Lower leg skin (tissue), 4 donors: Measurements from ENCODE around the gene GABRG3. TPM values are rescaled to one million over a fixed set of nuclear protein-coding genes. Genes with fewer than 3 reads are reported as not detected.

Experiments
- DNase-seq, 2 donors: peaks; one replicate each; pipeline ENCODE4 v3.0.0-alpha.2; 2019; ENCODE audit warnings: low spot score in 2 of 2
- H3K4me3 ChIP-seq: fragments of 200-600 bp; sonication (generic); 2 replicates; pipeline ENCODE4 v1.5.1; 2017; ENCODE audit warnings: mild to moderate bottlenecking, low read depth; ENCODE audit not compliant: poor library complexity, severe bottlenecking
- POLR2A ChIP-seq, 2 donors: fragments of 450-650 bp; IDR thresholded peaks; one replicate each; pipeline ENCODE4 v1.6.1; 2016 to 2017; ENCODE audit warnings: antibody characterized with exemption in 2 of 2, mild to moderate bottlenecking in 1 of 2, moderate library complexity in 1 of 2
- WGBS, 2 donors: methylation state at CpG; one replicate each; pipeline ENCODE4 v1.1.5; 2018; 5-methylcytosine and 5-hydroxymethylcytosine counted together
- intact Hi-C: fragments of 100-400 bp; cut with DNase I; formaldehyde crosslinking; loops from one replicate; pipeline ENCODE4 v1.15.0; 2023; ENCODE audit warnings: low total_unique reads
- total RNA-seq, 4 donors: library from RNA; depleted of rRNA; stranded (reverse); fragments of >200 nt; gene quantifications; one replicate each; pipeline ENCODE4 v1.1.0, GENCODE V29; 2016
- TF ChIP-seq, protein P1 (sequence below), 3 donors: fragments of 450-650 bp; IDR thresholded peaks; one replicate each; pipeline ENCODE4 v1.5.1; 2016; ENCODE audit warnings: antibody characterized with exemption in 3 of 3, mild to moderate bottlenecking in 3 of 3, moderate library complexity in 2 of 3

The GABRG3 gene
- total RNA-seq, 4 donors from 2014 or later = 0.12 to 0.49 (median 0.25) TPM

- no peak for DNase-seq
- intact Hi-C loops = no loop called here
- WGBS, 2 donors = 69 to 76% methylated on average over 5 of the region's 5 CpGs
- TF ChIP-seq, protein P1, sequence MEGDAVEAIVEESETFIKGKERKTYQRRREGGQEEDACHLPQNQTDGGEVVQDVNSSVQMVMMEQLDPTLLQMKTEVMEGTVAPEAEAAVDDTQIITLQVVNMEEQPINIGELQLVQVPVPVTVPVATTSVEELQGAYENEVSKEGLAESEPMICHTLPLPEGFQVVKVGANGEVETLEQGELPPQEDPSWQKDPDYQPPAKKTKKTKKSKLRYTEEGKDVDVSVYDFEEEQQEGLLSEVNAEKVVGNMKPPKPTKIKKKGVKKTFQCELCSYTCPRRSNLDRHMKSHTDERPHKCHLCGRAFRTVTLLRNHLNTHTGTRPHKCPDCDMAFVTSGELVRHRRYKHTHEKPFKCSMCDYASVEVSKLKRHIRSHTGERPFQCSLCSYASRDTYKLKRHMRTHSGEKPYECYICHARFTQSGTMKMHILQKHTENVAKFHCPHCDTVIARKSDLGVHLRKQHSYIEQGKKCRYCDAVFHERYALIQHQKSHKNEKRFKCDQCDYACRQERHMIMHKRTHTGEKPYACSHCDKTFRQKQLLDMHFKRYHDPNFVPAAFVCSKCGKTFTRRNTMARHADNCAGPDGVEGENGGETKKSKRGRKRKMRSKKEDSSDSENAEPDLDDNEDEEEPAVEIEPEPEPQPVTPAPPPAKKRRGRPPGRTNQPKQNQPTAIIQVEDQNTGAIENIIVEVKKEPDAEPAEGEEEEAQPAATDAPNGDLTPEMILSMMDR (IDR thresholded peaks at IDR 0.05) = no peak
- no peak for TF ChIP-seq POLR2A (IDR thresholded peaks at IDR 0.05)
- no peak overlapping the region for H3K4me3 ChIP-seq
These were observed 346.8 kb downstream of the GABRG3 start for GRCh38 chr15:27317736-27318135.

- WGBS, 2 donors = 59 to 65% methylated on average over 9 of the region's 9 CpGs
- DNase-seq = no peak
- intact Hi-C loops = no loop called here
- TF ChIP-seq POLR2A (IDR thresholded peaks at IDR 0.05) = no peak
- H3K4me3 ChIP-seq = no peak overlapping the region
These were observed 352.8 kb downstream of the GABRG3 start for GRCh38 chr15:27323801-27324200.

DNA sequence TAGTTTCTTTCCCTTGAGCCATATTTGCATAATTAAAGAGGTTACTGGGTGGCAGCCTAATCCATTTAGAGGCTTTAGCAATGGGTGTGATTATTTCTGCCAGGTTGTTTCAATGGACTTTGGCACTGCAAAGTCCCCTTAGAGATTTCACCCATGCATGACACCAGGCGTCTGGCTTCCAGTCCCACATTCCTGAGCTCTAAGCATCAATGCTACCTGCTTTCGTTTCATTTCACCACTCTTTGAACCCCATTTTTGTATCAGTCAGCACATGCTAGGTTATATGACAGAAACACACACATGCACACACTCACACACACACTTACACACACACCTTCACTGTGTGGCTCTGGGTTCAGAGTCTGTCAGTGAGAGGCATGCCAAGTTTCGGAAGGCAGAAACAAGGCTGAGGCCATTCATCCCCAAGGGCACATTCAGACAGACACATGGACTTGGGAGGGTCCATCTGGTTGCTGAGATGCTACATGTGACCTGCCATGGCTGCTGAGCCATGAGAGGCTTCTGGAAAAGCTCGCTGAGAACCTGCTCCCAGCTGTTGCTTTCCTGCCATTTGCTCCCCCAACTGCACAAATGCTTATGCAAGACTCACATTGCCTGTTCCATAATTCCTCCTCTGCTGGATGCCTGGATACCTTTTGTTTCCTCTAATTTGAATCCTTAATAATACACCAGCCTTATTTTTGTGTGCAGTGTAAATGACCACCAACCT is 354.1 kb downstream of the GABRG3 start:
- no peak for DNase-seq
- H3K4me3 ChIP-seq = no peak overlapping the region
- intact Hi-C loops = no loop called here
- WGBS, 2 donors = 52 to 55% methylated on average over 4 of the region's 4 CpGs
- TF ChIP-seq, protein P1 (IDR thresholded peaks at IDR 0.05) = no peak
- no peak for TF ChIP-seq POLR2A (IDR thresholded peaks at IDR 0.05)

- no peak overlapping the region for H3K4me3 ChIP-seq
- intact Hi-C loops = no loop called here
- 77 to 80% methylated on average over 6 to 8 of the region's 8 CpGs for whole genome bisulfite sequencing, 2 donors
- TF ChIP-seq, protein P1 (IDR thresholded peaks at IDR 0.05) = no peak
- TF ChIP-seq POLR2A (IDR thresholded peaks at IDR 0.05) = no peak
- no peak for DNase-seq
These were observed 356.6 kb downstream of the GABRG3 start for GRCh38 chr15:27327467-27328025.

GRCh38 chr15:27328186-27328585 is 357.2 kb downstream of the GABRG3 start:
- WGBS, 2 donors = 57 to 58% methylated on average over 7 of the region's 7 CpGs
- TF ChIP-seq, protein P1 (IDR thresholded peaks at IDR 0.05) = no peak
- TF ChIP-seq POLR2A (IDR thresholded peaks at IDR 0.05) = no peak
- intact Hi-C loops = no loop called here
- no peak overlapping the region for H3K4me3 ChIP-seq
- no peak for DNase-seq

- TF ChIP-seq, protein P1 (IDR thresholded peaks at IDR 0.05) = no peak
- TF ChIP-seq POLR2A (IDR thresholded peaks at IDR 0.05) = no peak
- no peak for DNase-seq
- 73 to 76% methylated on average over 13 of the region's 13 CpGs for WGBS, 2 donors
- no peak overlapping the region for H3K4me3 ChIP-seq
- intact Hi-C loops = no loop called here
These were observed 357.6 kb downstream of the GABRG3 start for GRCh38 chr15:27328608-27329007.
